Measurements from ENCODE around the gene IL17REL. TPM values are rescaled to one million over a fixed set of nuclear protein-coding genes. Genes with fewer than 3 reads are reported as not detected.

IL17REL gene
- total and polyA plus RNA-seq, 2 of the 13 experiments (the other 11 are each of a cell fraction or from before 2014, with no cell fraction given), result not detected

- TF ChIP-seq ZNF407 (CRISPR knock-in tag; IDR thresholded peaks at IDR 0.05; ENCODE audit: not compliant biosample characterization) (no peak), CHD2 (IDR thresholded peaks at IDR 0.05; ENCODE audit: low read depth, low read length) (no peak), RFX3 (CRISPR knock-in tag; IDR thresholded peaks at IDR 0.05) (no peak), HOXD1 (CRISPR knock-in tag; IDR thresholded peaks at IDR 0.05) (no peak), CEBPB (IDR thresholded peaks at IDR 0.05; ENCODE audit: borderline replicate concordance, low read depth, low read length) (no peak), ZNF772 (CRISPR knock-in tag; IDR thresholded peaks at IDR 0.05) (no peak), TBX2 (CRISPR knock-in tag; IDR thresholded peaks at IDR 0.05; ENCODE audit: borderline replicate concordance) (no peak), RELA (CRISPR knock-in tag; IDR thresholded peaks at IDR 0.05) (no peak), ZNF800 (CRISPR knock-in tag; IDR thresholded peaks at IDR 0.05) (peak; percentile 83; the same call in 1 of the 2 replicates), ZMYM3 (CRISPR knock-in tag; IDR thresholded peaks at IDR 0.05) (no peak)
- TF ChIP-seq, protein P1, sequence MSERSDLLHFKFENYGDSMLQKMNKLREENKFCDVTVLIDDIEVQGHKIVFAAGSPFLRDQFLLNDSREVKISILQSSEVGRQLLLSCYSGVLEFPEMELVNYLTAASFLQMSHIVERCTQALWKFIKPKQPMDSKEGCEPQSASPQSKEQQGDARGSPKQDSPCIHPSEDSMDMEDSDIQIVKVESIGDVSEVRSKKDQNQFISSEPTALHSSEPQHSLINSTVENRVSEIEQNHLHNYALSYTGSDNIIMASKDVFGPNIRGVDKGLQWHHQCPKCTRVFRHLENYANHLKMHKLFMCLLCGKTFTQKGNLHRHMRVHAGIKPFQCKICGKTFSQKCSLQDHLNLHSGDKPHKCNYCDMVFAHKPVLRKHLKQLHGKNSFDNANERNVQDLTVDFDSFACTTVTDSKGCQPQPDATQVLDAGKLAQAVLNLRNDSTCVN (CRISPR knock-in tag; IDR thresholded peaks at IDR 0.05; ENCODE audit: borderline replicate concordance), result no peak
Observed at GRCh38 chr22:49971232-49972162, 41.1 kb downstream of the IL17REL start (continued).

All from HepG2 (cell line).